GM23338 (cell line): ENCODE data around the gene FAAH. TPM values are rescaled to one million over a fixed set of nuclear protein-coding genes. Genes with fewer than 3 reads are reported as not detected.

Source experiments
- ATAC-seq: fragments of 200-7000 bp; cut with Tn5 transposase; 3 replicates; pipeline ENCODE4 v1.9.1; 2020
- DNase-seq: peaks from one replicate; pipeline ENCODE4 v3.0.0-alpha.2; 2015; ENCODE audit warnings: low spot score
- H2AFZ ChIP-seq: fragments of 200-600 bp; sonication (generic); 2 replicates; pipeline ENCODE4 v1.8.0; 2016; ENCODE audit warnings: antibody characterized with exemption, mild to moderate bottlenecking, moderate library complexity
- H3F3A ChIP-seq: fragments of 200-600 bp; sonication (generic); replicated peaks from 2 replicates; pipeline ENCODE4 v1.8.0; 2017; ENCODE audit warnings: antibody characterized with exemption, mixed run types, low read depth
- H3K27ac ChIP-seq: fragments of 200-600 bp; sonication (generic); 2 replicates; pipeline ENCODE4 v1.6.1; 2016; ENCODE audit warnings: low read depth
- H3K27me3 ChIP-seq: fragments of 200-600 bp; sonication (generic); 2 replicates; pipeline ENCODE4 v1.8.0; 2016; ENCODE audit warnings: mild to moderate bottlenecking, mixed run types, moderate library complexity; ENCODE audit not compliant: insufficient read depth
- H3K36me3 ChIP-seq: fragments of 200-600 bp; sonication (generic); 2 replicates; pipeline ENCODE4 v1.8.0; 2016; ENCODE audit warnings: mild to moderate bottlenecking; ENCODE audit not compliant: insufficient read depth
- H3K4me1 ChIP-seq: fragments of 200-600 bp; sonication (generic); 2 replicates; pipeline ENCODE4 v1.8.0; 2016; ENCODE audit warnings: mild to moderate bottlenecking, moderate library complexity; ENCODE audit not compliant: insufficient read depth
- H3K4me2 ChIP-seq: fragments of 200-600 bp; sonication (generic); 2 replicates; pipeline ENCODE4 v1.7.1; 2017; ENCODE audit warnings: mixed run types
- H3K4me3 ChIP-seq: fragments of 200-600 bp; sonication (generic); 2 replicates; pipeline ENCODE4 v1.6.1; 2016; ENCODE audit warnings: mixed run types
- H3K79me2 ChIP-seq: fragments of 200-600 bp; sonication (generic); replicated peaks from 2 replicates; pipeline ENCODE4 v1.8.0; 2017; ENCODE audit warnings: mild to moderate bottlenecking; ENCODE audit not compliant: insufficient read depth
- H3K9me2 ChIP-seq: fragments of 200-600 bp; sonication (generic); 2 replicates; pipeline ENCODE4 v1.8.0; 2017; ENCODE audit not compliant: insufficient read depth
- H4K20me1 ChIP-seq: fragments of 200-600 bp; sonication (generic); replicated peaks from 2 replicates; pipeline ENCODE4 v1.8.0; 2017; ENCODE audit warnings: mild to moderate bottlenecking; ENCODE audit not compliant: insufficient read depth
- H3K27ac Mint-ChIP-seq: 2 replicates; pipeline ENCODE4 v1.8.0; 2020; ENCODE audit warnings: inconsistent platforms, mild to moderate bottlenecking, moderate library complexity, mixed read lengths
- H3K27me3 Mint-ChIP-seq: 3 replicates; pipeline ENCODE4 v1.8.0; 2022; ENCODE audit warnings: low read depth, mild to moderate bottlenecking, moderate library complexity, mixed read lengths, inconsistent platforms; ENCODE audit not compliant: insufficient read depth, poor library complexity
- H3K36me3 Mint-ChIP-seq: 3 replicates; pipeline ENCODE4 v1.8.0; 2021; ENCODE audit warnings: low read depth, mild to moderate bottlenecking, inconsistent platforms, moderate library complexity, mixed read lengths
- H3K4me1 Mint-ChIP-seq: 3 replicates; pipeline ENCODE4 v1.8.0; 2020; ENCODE audit warnings: mild to moderate bottlenecking, inconsistent platforms, mixed read lengths
- H3K4me3 Mint-ChIP-seq: 3 replicates; pipeline ENCODE4 v1.8.0; 2021; ENCODE audit warnings: moderate library complexity, mild to moderate bottlenecking, inconsistent platforms, mixed read lengths
- H3K9me3 Mint-ChIP-seq: 3 replicates; pipeline ENCODE4 v1.8.0; 2020; ENCODE audit warnings: moderate library complexity, mild to moderate bottlenecking, inconsistent platforms, mixed read lengths
- CREB1 ChIP-seq: fragments of 250-450 bp; sonication (Bioruptor Pico); IDR thresholded peaks from 2 replicates; pipeline ENCODE4 v1.5.0; 2020; ENCODE audit warnings: low read depth, mild to moderate bottlenecking, moderate library complexity
- CTCF ChIP-seq, 2 experiments: fragments of 200-600 bp in 1 of 2; sonication (generic) in 1 of 2; conservative IDR thresholded peaks; 2 replicates each; pipeline versions ENCODE4 v1.5.1 to v1.6.1; 2016 to 2017; ENCODE audit warnings: antibody characterized with exemption in 2 of 2, low read depth in 2 of 2, mild to moderate bottlenecking in 2 of 2, moderate library complexity in 1 of 2
- EZH2phosphoT487 ChIP-seq: fragments of 200-600 bp; sonication (generic); IDR thresholded peaks from one replicate; pipeline ENCODE4 v1.8.1; 2018; ENCODE audit warnings: antibody characterized with exemption; ENCODE audit not compliant: unreplicated experiment
- JUNB ChIP-seq: IDR thresholded peaks from one replicate; pipeline ENCODE4 v1.6.1; 2016; ENCODE audit warnings: antibody characterized with exemption; ENCODE audit not compliant: unreplicated experiment
- POLR2AphosphoS5 ChIP-seq: IDR thresholded peaks from 2 replicates; pipeline ENCODE4 v1.6.1; 2016; ENCODE audit warnings: antibody characterized with exemption, low read depth
- REST ChIP-seq: IDR thresholded peaks from one replicate; pipeline ENCODE4 v1.6.1; 2018; ENCODE audit warnings: antibody characterized with exemption; ENCODE audit not compliant: unreplicated experiment
- STAT1 ChIP-seq: IDR thresholded peaks from one replicate; pipeline ENCODE4 v1.6.1; 2016; ENCODE audit warnings: antibody characterized with exemption; ENCODE audit not compliant: unreplicated experiment
- ZNF114 ChIP-seq: fragments of 250-450 bp; sonication (Bioruptor Pico); IDR thresholded peaks from 2 replicates; pipeline ENCODE4 v1.5.0; 2020; ENCODE audit warnings: mild to moderate bottlenecking, moderate library complexity
- ZNF331 ChIP-seq: fragments of 250-450 bp; sonication (Bioruptor Pico); IDR thresholded peaks from 2 replicates; pipeline ENCODE4 v1.5.0; 2020; ENCODE audit warnings: low read depth, mild to moderate bottlenecking, moderate library complexity
- polyA plus RNA-seq: library from polyadenylated mRNA; unstranded; fragments of >200 nt; fragmentation: Nextera tagmentation; extraction: Ambion mirVana; gene quantifications from 2 replicates; pipeline ENCODE4 v1.2.1, GENCODE V29; 2016
- total RNA-seq: library from RNA; depleted of rRNA; stranded (reverse); fragments of >200 nt; shearing (Covaris generic); gene quantifications from 2 replicates; pipeline ENCODE4 v1.2.3, GENCODE V29; 2014
- TF ChIP-seq, protein P1 (sequence below): IDR thresholded peaks from 2 replicates; pipeline ENCODE4 v1.6.1; 2016; ENCODE audit warnings: antibody characterized with exemption

FAAH gene
- total and polyA plus RNA-seq, 2 experiments from 2014 or later: 10.7 to 24.0 TPM

- H3K27me3 ChIP-seq: peaks cover 5% of the 10 kb centered on the region; the same call in 1 of the 2 replicates
- H4K20me1 ChIP-seq: no peaks in the 10 kb centered on the region
- no peak overlapping the region for H3K4me2 ChIP-seq
- Mint-ChIP-seq H3K27ac (no peak overlapping the region), H3K4me1 (no peaks in the 10 kb centered on the region), H3K27me3 (peaks cover 7% of the 10 kb centered on the region), H3K9me3 (no peaks in the 10 kb centered on the region), H3K36me3 (no peaks in the 10 kb centered on the region), H3K4me3 (no peak overlapping the region)
- DNase-seq (no peak), ATAC-seq (no peak)
- H3K4me3 ChIP-seq: no peak overlapping the region
- H3K4me1 ChIP-seq: no peaks in the 10 kb centered on the region
- H2AFZ ChIP-seq: no peak overlapping the region
- TF ChIP-seq STAT1 (no peak), EZH2phosphoT487 (no peak), ZNF114 (no peak), POLR2AphosphoS5 (no peak), CTCF (conservative IDR thresholded peaks at IDR 0.05; ENCODE audit: low read depth in 2 of 2) (no peak), ZNF331 (CRISPR knock-in tag) (no peak), JUNB (no peak), REST (no peak)
- no peaks in the 10 kb centered on the region for H3K9me2 ChIP-seq
- no peaks in the 10 kb centered on the region for H3K79me2 ChIP-seq
- no peaks in the 10 kb centered on the region for H3F3A ChIP-seq
- H3K36me3 ChIP-seq: no peaks in the 10 kb centered on the region
- H3K27ac ChIP-seq: no peak overlapping the region
These were observed 29.6 kb downstream of the FAAH start for GRCh38 chr1:46423574-46424240.

DNA sequence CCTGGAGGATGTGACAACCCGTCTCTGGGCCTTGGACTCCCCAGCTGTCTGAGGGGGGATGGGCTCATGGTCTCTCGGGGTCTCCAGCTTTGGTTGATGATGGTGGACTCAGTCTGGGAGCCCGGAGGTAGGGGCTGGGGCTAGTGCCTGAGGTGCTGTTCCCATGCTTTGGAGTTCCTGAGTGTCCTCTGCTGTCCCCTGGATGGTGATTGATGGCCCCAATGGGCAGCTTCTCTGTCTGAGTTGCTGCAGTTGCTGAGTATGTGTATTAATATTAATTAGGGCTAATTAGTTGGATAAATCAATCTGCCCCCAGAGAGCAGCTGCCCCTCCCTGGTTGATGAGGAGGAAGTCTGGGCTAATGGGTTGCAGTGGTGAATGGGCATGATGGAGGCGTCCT, 30.6 kb downstream of the FAAH start:
- DNase-seq (no peak), ATAC-seq (no peak)
- Histone ChIP-seq H3K79me2 (no peaks in the 10 kb centered on the region), H2AFZ (no peak overlapping the region), H4K20me1 (no peaks in the 10 kb centered on the region), H3K9me2 (no peaks in the 10 kb centered on the region), H3K27ac (no peak overlapping the region), H3K36me3 (no peaks in the 10 kb centered on the region), H3K4me3 (no peak overlapping the region), H3F3A (no peaks in the 10 kb centered on the region), H3K4me2 (no peak overlapping the region), H3K27me3 (peaks cover 5% of the 10 kb centered on the region; the same call in 1 of the 2 replicates), H3K4me1 (no peaks in the 10 kb centered on the region)
- TF ChIP-seq ZNF331 (CRISPR knock-in tag) (no peak), JUNB (no peak), CREB1 (no peak), REST (no peak), CTCF (conservative IDR thresholded peaks at IDR 0.05; ENCODE audit: low read depth in 2 of 2) (no peak), POLR2AphosphoS5 (no peak), EZH2phosphoT487 (no peak)
- TF ChIP-seq, protein P1, sequence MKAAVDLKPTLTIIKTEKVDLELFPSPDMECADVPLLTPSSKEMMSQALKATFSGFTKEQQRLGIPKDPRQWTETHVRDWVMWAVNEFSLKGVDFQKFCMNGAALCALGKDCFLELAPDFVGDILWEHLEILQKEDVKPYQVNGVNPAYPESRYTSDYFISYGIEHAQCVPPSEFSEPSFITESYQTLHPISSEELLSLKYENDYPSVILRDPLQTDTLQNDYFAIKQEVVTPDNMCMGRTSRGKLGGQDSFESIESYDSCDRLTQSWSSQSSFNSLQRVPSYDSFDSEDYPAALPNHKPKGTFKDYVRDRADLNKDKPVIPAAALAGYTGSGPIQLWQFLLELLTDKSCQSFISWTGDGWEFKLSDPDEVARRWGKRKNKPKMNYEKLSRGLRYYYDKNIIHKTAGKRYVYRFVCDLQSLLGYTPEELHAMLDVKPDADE: no peak
- Mint-ChIP-seq H3K4me3 (no peak overlapping the region), H3K36me3 (no peaks in the 10 kb centered on the region), H3K27me3 (peaks cover 7% of the 10 kb centered on the region), H3K9me3 (no peaks in the 10 kb centered on the region), H3K4me1 (no peaks in the 10 kb centered on the region), H3K27ac (no peak overlapping the region)
